ENCODE measurements around the gene WNT9A.

The WNT9A gene

DNA sequence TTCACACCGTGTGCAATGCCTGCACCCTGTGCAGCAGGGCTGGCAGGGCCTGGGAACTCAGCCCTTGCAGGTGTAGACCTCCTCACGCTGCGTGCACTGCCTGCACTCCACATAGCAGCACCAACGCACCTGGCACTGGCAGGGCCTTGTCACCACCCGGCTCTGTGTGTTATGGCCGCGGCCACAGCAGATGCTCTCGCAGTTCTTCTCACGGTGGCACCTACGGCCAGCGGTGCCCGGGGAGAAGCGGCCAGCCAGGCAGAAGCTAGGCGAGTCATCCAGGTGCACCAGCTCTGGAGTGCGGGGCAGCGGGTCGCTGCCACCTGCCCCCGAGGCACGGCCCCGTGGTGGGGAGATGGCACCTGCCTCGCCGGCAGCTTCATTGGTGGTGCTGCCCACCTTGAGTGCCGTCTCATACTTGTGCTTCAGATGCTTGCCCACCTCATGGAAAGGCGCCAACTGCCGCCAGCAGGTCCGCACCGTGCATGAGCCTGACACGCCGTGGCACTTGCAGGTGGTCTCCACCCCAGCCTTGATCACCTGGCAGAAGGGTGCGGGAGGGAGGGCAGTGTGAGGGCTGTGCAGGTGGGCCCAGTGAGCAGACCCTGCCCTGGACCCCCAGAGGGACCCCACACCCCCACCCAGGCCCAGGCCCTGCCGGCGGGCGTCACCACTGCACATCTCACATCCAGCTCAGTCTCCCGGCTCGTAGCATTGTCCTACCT, 26.1 kb downstream of the WNT9A start:
- TF ChIP-seq, protein P1, sequence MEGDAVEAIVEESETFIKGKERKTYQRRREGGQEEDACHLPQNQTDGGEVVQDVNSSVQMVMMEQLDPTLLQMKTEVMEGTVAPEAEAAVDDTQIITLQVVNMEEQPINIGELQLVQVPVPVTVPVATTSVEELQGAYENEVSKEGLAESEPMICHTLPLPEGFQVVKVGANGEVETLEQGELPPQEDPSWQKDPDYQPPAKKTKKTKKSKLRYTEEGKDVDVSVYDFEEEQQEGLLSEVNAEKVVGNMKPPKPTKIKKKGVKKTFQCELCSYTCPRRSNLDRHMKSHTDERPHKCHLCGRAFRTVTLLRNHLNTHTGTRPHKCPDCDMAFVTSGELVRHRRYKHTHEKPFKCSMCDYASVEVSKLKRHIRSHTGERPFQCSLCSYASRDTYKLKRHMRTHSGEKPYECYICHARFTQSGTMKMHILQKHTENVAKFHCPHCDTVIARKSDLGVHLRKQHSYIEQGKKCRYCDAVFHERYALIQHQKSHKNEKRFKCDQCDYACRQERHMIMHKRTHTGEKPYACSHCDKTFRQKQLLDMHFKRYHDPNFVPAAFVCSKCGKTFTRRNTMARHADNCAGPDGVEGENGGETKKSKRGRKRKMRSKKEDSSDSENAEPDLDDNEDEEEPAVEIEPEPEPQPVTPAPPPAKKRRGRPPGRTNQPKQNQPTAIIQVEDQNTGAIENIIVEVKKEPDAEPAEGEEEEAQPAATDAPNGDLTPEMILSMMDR (conservative IDR thresholded peaks at IDR 0.05; ENCODE audit: low read depth, low read length), result no peak
- DNase-seq (ENCODE audit: low read depth), result no peak
- no peak overlapping the region for H3K4me3 ChIP-seq (ENCODE audit: low read depth, low read length)

DNA sequence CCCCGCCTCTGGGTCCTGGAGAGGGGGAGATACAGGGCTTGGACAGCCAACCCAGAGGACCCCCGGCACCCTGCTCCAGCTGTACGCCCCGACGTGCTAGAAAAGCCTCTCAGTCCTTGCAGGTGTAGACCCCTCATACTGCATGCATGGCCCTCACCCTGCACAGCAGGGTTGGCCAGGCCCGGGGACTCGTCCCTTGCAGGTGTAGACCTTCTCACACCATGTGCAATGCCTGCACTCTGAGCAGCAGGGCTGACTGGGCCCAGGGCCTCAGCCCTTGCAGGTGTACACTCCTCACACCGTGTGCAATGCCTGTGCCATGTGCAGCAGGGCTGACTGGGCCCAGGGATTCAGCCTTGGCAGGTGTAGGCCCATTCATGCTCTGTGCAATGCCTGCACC, 26.8 kb downstream of the WNT9A start:
- DNase-seq (ENCODE audit: low read depth), result no peak
- H3K4me3 ChIP-seq (ENCODE audit: low read depth, low read length), result no peak overlapping the region
- TF ChIP-seq, protein P1 (conservative IDR thresholded peaks at IDR 0.05; ENCODE audit: low read depth, low read length), result no peak

GRCh38 chr1:227920426-227920825, 27.3 kb downstream of the WNT9A start:
- TF ChIP-seq, protein P1 (conservative IDR thresholded peaks at IDR 0.05; ENCODE audit: low read depth, low read length), result no peak
- H3K4me3 ChIP-seq (ENCODE audit: low read depth, low read length), result no peak overlapping the region

GRCh38 chr1:227919906-227920305, 27.8 kb downstream of the WNT9A start:
- H3K4me3 ChIP-seq (ENCODE audit: low read depth, low read length), result no peak overlapping the region
- DNase-seq (ENCODE audit: low read depth), result no peak
- TF ChIP-seq, protein P1 (conservative IDR thresholded peaks at IDR 0.05; ENCODE audit: low read depth, low read length), result no peak

More at GRCh38 chr1:227920426-227920825, 27.3 kb downstream of the WNT9A start:
- DNase-seq (ENCODE audit: low read depth), result no peak

GRCh38 chr1:227918736-227919135, 29.0 kb downstream of the WNT9A start:
- TF ChIP-seq, protein P1 (conservative IDR thresholded peaks at IDR 0.05; ENCODE audit: low read depth, low read length), result no peak
- no peak overlapping the region for H3K4me3 ChIP-seq (ENCODE audit: low read depth, low read length)
- no peak for DNase-seq (ENCODE audit: low read depth)

DNA sequence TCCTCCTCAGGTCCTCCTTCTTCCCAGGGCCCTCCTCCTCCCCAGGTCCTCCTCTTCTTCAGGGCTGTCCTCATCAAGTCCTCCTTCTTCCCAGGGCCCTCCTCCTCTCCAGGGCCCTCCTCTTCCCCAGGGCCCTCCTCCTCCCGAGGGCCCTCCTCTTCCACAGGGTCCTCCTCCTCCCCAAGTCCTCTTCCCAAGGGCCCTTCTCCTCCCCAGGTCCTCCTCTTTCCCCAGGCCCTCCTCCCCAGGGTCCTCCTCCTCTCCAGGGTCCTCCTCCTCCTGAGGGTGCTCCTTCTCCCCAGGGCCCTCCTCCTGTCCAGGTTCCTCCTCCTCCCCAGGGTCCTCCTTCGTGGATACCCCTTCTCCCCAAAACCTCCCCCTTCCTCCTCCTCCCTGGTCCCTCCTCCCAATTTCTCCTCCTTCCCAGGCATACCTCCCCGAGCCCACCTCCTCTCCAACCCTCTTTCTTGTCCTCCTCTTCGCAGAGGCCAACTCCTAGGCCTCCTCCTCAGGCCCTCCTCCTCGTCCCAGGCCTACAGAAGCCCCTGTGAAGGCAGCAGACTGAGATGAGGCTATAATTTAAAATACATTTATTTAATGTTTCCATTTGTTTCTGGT, 29.5 kb downstream of the WNT9A start:
- no peak for DNase-seq (ENCODE audit: low read depth)
- H3K4me3 ChIP-seq (ENCODE audit: low read depth, low read length), result no peak overlapping the region
- TF ChIP-seq, protein P1 (conservative IDR thresholded peaks at IDR 0.05; ENCODE audit: low read depth, low read length), result no peak
